LoVo (cell line): Measurements from ENCODE around the gene REEP1.
"Not testable (repeated sequence)": the region's sequence is repeated elsewhere in the genome, so short reads cannot be mapped to it uniquely, and the experiment has no call there.

Experiments used
- DNase-seq: peaks from one replicate; pipeline ENCODE4 v3.0.0-alpha.2; 2016; ENCODE audit warnings: low spot score

Gene REEP1

GRCh38 chr2:86243950-86244733 lies 93.3 kb downstream of the REEP1 start:
- DNase-seq: no peak

GRCh38 chr2:86243272-86243671 lies 94.2 kb downstream of the REEP1 start:
- no peak for DNase-seq

- DNase-seq: no peak
Observed at GRCh38 chr2:86241611-86242010, 95.8 kb downstream of the REEP1 start.

- no peak for DNase-seq
Observed at GRCh38 chr2:86240251-86240650, 97.2 kb downstream of the REEP1 start.

- no peak for DNase-seq
Observed at GRCh38 chr2:86239745-86240144, 97.7 kb downstream of the REEP1 start.

GRCh38 chr2:86239326-86239725 lies 98.1 kb downstream of the REEP1 start:
- DNase-seq: no peak

GRCh38 chr2:86238354-86238753 lies 99.1 kb downstream of the REEP1 start:
- no peak for DNase-seq

GRCh38 chr2:86237172-86237571 lies 100.3 kb downstream of the REEP1 start:
- DNase-seq: no peak

GRCh38 chr2:86235196-86235980 lies 102.0 kb downstream of the REEP1 start:
- no peak for DNase-seq

- DNase-seq: no peak
Observed at GRCh38 chr2:86234563-86235131, 102.8 kb downstream of the REEP1 start.

- DNase-seq: no peak
Observed at GRCh38 chr2:86233436-86233835, 104.0 kb downstream of the REEP1 start.

- no peak for DNase-seq
Observed at GRCh38 chr2:86232910-86233309, 104.5 kb downstream of the REEP1 start.

- no peak for DNase-seq
Observed at GRCh38 chr2:86232373-86232784, 105.0 kb downstream of the REEP1 start.

GRCh38 chr2:86231680-86232372 lies 105.6 kb downstream of the REEP1 start:
- DNase-seq: no peak

- DNase-seq: no peak
Observed at GRCh38 chr2:86230961-86231360, 106.5 kb downstream of the REEP1 start.

GRCh38 chr2:86229221-86229620 lies 108.2 kb downstream of the REEP1 start:
- DNase-seq: no peak

GRCh38 chr2:86228574-86228973 lies 108.9 kb downstream of the REEP1 start:
- DNase-seq: not testable (repeated sequence)

- no peak for DNase-seq
Observed at GRCh38 chr2:86227685-86228084, 109.7 kb downstream of the REEP1 start.

- no peak for DNase-seq
Observed at GRCh38 chr2:86226636-86227520, 110.5 kb downstream of the REEP1 start.

- no peak for DNase-seq
Observed at GRCh38 chr2:86226070-86226469, 111.4 kb downstream of the REEP1 start.

- no peak for DNase-seq
Observed at GRCh38 chr2:86225581-86225980, 111.8 kb downstream of the REEP1 start.
